Calu3 (cell line): ENCODE data around the gene NDE1. TPM values are rescaled to one million over a fixed set of nuclear protein-coding genes. Genes with fewer than 3 reads are reported as not detected.

Experiments
- BruUV-seq: library from RNA; stranded (reverse); fragments of 400-500 nt; replicated peaks from 2 replicates; lab custom pipeline; 2021; lab: Mats Ljungman, UMichigan
- CTCF ChIA-PET: fragments of 300-600 bp; sonication (Branson Sonifier 250); formaldehyde crosslinking; loops from one replicate; lab custom pipeline; 2022; ENCODE audit warnings: antibody characterized with exemption; lab: Charles Lee
- DNase-seq: peaks from one replicate; pipeline ENCODE4 v3.0.0; 2022
- H3K27ac Mint-ChIP-seq: one replicate; pipeline ENCODE4 v1.8.0; 2022; ENCODE audit warnings: mixed read lengths; ENCODE audit not compliant: unreplicated experiment
- H3K27me3 Mint-ChIP-seq: one replicate; pipeline ENCODE4 v1.8.0; 2022; ENCODE audit warnings: mixed read lengths; ENCODE audit not compliant: unreplicated experiment
- H3K36me3 Mint-ChIP-seq: one replicate; pipeline ENCODE4 v1.8.0; 2022; ENCODE audit warnings: mild to moderate bottlenecking, moderate library complexity, mixed read lengths; ENCODE audit not compliant: insufficient read depth, unreplicated experiment
- H3K4me1 Mint-ChIP-seq: one replicate; pipeline ENCODE4 v1.8.0; 2022; ENCODE audit warnings: mild to moderate bottlenecking, low read depth, mixed read lengths; ENCODE audit not compliant: unreplicated experiment
- H3K4me3 Mint-ChIP-seq: one replicate; pipeline ENCODE4 v1.8.0; 2022; ENCODE audit warnings: mild to moderate bottlenecking, low read depth, moderate library complexity, mixed read lengths; ENCODE audit not compliant: unreplicated experiment
- H3K9me3 Mint-ChIP-seq: one replicate; pipeline ENCODE4 v1.8.0; 2022; ENCODE audit warnings: low read depth, mixed read lengths; ENCODE audit not compliant: unreplicated experiment
- CTCF ChIP-seq: fragments of 200-600 bp; IDR thresholded peaks from one replicate; pipeline ENCODE4 v1.8.0; 2022; ENCODE audit warnings: antibody characterized with exemption; ENCODE audit not compliant: unreplicated experiment
- intact Hi-C: fragments of 100-400 bp; cut with micrococcal nuclease; formaldehyde crosslinking; loops from one replicate; pipeline ENCODE4 v1.10.0; 2022; ENCODE audit not compliant: unreplicated experiment
- total RNA-seq: library from RNA; stranded (reverse); gene quantifications from 2 replicates; pipeline ENCODE4 v1.2.3, GENCODE V29; 2022

The NDE1 gene
- total RNA-seq, 1 experiment from 2014 or later: 71.1 TPM

GRCh38 chr16:15694499-15694898 lies 44.5 kb downstream of the NDE1 start:
- no peaks in the 10 kb centered on the region for H3K27me3 Mint-ChIP-seq
- CTCF ChIA-PET: interaction anchor here (0.6 to 0.7 kb wide), 2 partner anchors 10 to 133 kb away, joined by 5 to 7 read pairs; no protein-coding TSS in a partner anchor

GRCh38 chr16:15699819-15700218 lies 49.8 kb downstream of the NDE1 start:
- H3K4me1 Mint-ChIP-seq: no peaks in the 10 kb centered on the region
- H3K27ac Mint-ChIP-seq: no peak overlapping the region
- peaks cover 52% of the 10 kb centered on the region for H3K36me3 Mint-ChIP-seq
- CTCF ChIA-PET: no interaction called here
- intact Hi-C loops: loop anchor here (10.0 kb wide), 1 partner anchor 275 kb away; no protein-coding TSS in a partner anchor
- no peaks in the 10 kb centered on the region for H3K27me3 Mint-ChIP-seq
- H3K9me3 Mint-ChIP-seq: no peaks in the 10 kb centered on the region
- BruUV-seq: no TSS peak
- no peak for TF ChIP-seq CTCF
- DNase-seq: no peak
- no peak overlapping the region for H3K4me3 Mint-ChIP-seq

More at GRCh38 chr16:15694499-15694898, 44.5 kb downstream of the NDE1 start:
- Mint-ChIP-seq H3K36me3 (peaks cover 70% of the 10 kb centered on the region), H3K4me1 (no peaks in the 10 kb centered on the region), H3K27ac (no peak overlapping the region), H3K9me3 (no peaks in the 10 kb centered on the region), H3K4me3 (no peak overlapping the region)
- no peak for DNase-seq
- intact Hi-C loops: no loop called here
- no peak for TF ChIP-seq CTCF
- BruUV-seq: no TSS peak

GRCh38 chr16:15701367-15701766 lies 51.3 kb downstream of the NDE1 start:
- Mint-ChIP-seq H3K9me3 (no peaks in the 10 kb centered on the region), H3K27me3 (no peaks in the 10 kb centered on the region), H3K4me3 (no peak overlapping the region), H3K4me1 (no peaks in the 10 kb centered on the region), H3K27ac (no peak overlapping the region), H3K36me3 (peaks cover 45% of the 10 kb centered on the region)
- CTCF ChIA-PET: no interaction called here
- DNase-seq: no peak
- no peak for TF ChIP-seq CTCF
- intact Hi-C loops: loop anchor here (10.0 kb wide), 1 partner anchor 277 kb away; no protein-coding TSS in a partner anchor
- BruUV-seq: no TSS peak

- Mint-ChIP-seq H3K27me3 (no peaks in the 10 kb centered on the region), H3K36me3 (peaks cover 36% of the 10 kb centered on the region), H3K27ac (no peak overlapping the region), H3K4me1 (no peaks in the 10 kb centered on the region), H3K9me3 (no peaks in the 10 kb centered on the region), H3K4me3 (no peak overlapping the region)
- no peak for DNase-seq
- CTCF ChIA-PET: no interaction called here
- TF ChIP-seq CTCF: no peak
- no TSS peak for BruUV-seq
- intact Hi-C loops: loop anchor here (10.0 kb wide), 1 partner anchor 277 kb away; no protein-coding TSS in a partner anchor
Observed at GRCh38 chr16:15701975-15702970, 52.2 kb downstream of the NDE1 start.
